Activated CD4-positive, alpha-beta T cell treated with anti-CD3 and anti-CD28 coated beads, Interleukin-2, amount 50 U/mL, for 16 hours (primary cell): ENCODE measurements around the gene TPX2.
A peak's percentile ranks its signal among the peaks of the same experiment; 100 is the strongest.
"Not testable (repeated sequence)": the region's sequence is repeated elsewhere in the genome, so short reads cannot be mapped to it uniquely, and the experiment has no call there.

Experiments
- DNase-seq: peaks from one replicate; pipeline ENCODE4 v3.0.0-alpha.2; 2020

Gene TPX2

GRCh38 chr20:31818376-31818908 is 79.4 kb downstream of the TPX2 start:
- DNase-seq: no peak

GRCh38 chr20:31819083-31819784 is 80.1 kb downstream of the TPX2 start, which contains the start of gene MYLK2:
MYLK2 (plus strand) TSS chr20:31819356; CDS start chr20:31819581, 225 bp downstream.
- no peak for DNase-seq

- DNase-seq: no peak
These were observed 81.1 kb downstream of the TPX2 start for GRCh38 chr20:31820228-31820627.

GRCh38 chr20:31821427-31821826 is 82.3 kb downstream of the TPX2 start:
- DNase-seq: no peak

- DNase-seq: peak; percentile 71
These were observed 83.6 kb downstream of the TPX2 start for GRCh38 chr20:31822421-31823330.

GRCh38 chr20:31823360-31824124 is 84.5 kb downstream of the TPX2 start:
- DNase-seq: no peak

GRCh38 chr20:31824125-31824485 is 85.0 kb downstream of the TPX2 start:
- no peak for DNase-seq

GRCh38 chr20:31824554-31825313 is 85.6 kb downstream of the TPX2 start:
- DNase-seq: no peak

GRCh38 chr20:31826074-31826473 is 87.0 kb downstream of the TPX2 start:
- DNase-seq: no peak

GRCh38 chr20:31827059-31827458 is 88.0 kb downstream of the TPX2 start:
- DNase-seq: no peak

- DNase-seq: not testable (repeated sequence)
These were observed 88.9 kb downstream of the TPX2 start for GRCh38 chr20:31828016-31828415.

GRCh38 chr20:31829731-31830130 is 90.6 kb downstream of the TPX2 start:
- no peak for DNase-seq

GRCh38 chr20:31830406-31830981 is 91.4 kb downstream of the TPX2 start:
- no peak for DNase-seq

GRCh38 chr20:31831211-31831610 is 92.1 kb downstream of the TPX2 start:
- no peak for DNase-seq

GRCh38 chr20:31831771-31832306 is 92.7 kb downstream of the TPX2 start:
- no peak for DNase-seq

- peak; percentile 62 for DNase-seq
These were observed 94.2 kb downstream of the TPX2 start for GRCh38 chr20:31833130-31833930.

GRCh38 chr20:31833931-31834521 is 94.9 kb downstream of the TPX2 start:
- no peak for DNase-seq

GRCh38 chr20:31835554-31835953 is 96.5 kb downstream of the TPX2 start:
- no peak for DNase-seq

GRCh38 chr20:31835977-31836852 is 97.1 kb downstream of the TPX2 start:
- peak; percentile 53 for DNase-seq
